Gastroesophageal sphincter (tissue), 4 donors: ENCODE results near the gene SNHG17. TPM values are rescaled to one million over a fixed set of nuclear protein-coding genes. Genes with fewer than 3 reads are reported as not detected.
"Not testable (repeated sequence)": the region's sequence is repeated elsewhere in the genome, so short reads cannot be mapped to it uniquely, and the experiment has no call there.

Source experiments
- ATAC-seq: fragments of 150-250 bp; one replicate; pipeline ENCODE4 v1.9.1; 2016; ENCODE audit warnings: mild to moderate bottlenecking, moderate library complexity
- H3K27ac ChIP-seq, 4 donors: fragments of 200-600 bp; sonication (generic) in 3 of 4; 1 replicate in 3 of 4; 2 replicates in 1 of 4; pipeline ENCODE4 v1.5.1; 2016 to 2019
- H3K27me3 ChIP-seq: fragments of 200-600 bp; sonication (generic); one replicate; pipeline ENCODE4 v1.5.1; 2019
- H3K36me3 ChIP-seq, 2 donors: fragments of 200-600 bp; sonication (generic); one replicate each; pipeline ENCODE4 v1.5.1; 2019; ENCODE audit warnings: control low read depth in 1 of 2
- H3K4me1 ChIP-seq, 3 donors: fragments of 200-600 bp; sonication (generic); 1 replicate in 2 of 3; 2 replicates in 1 of 3; pipeline ENCODE4 v1.5.1; 2016 to 2019; ENCODE audit warnings: control low read depth in 2 of 3
- H3K4me3 ChIP-seq, 2 donors: fragments of 200-600 bp; sonication (generic); one replicate each; pipeline ENCODE4 v1.5.1; 2019; ENCODE audit warnings: mild to moderate bottlenecking in 1 of 2, moderate library complexity in 1 of 2
- H3K9me3 ChIP-seq, 3 donors: fragments of 200-600 bp; sonication (generic); one replicate each; pipeline ENCODE4 v1.5.1; 2017 to 2019; ENCODE audit warnings: control low read depth in 2 of 3
- CTCF ChIP-seq, 4 experiments: fragments of 200-600 bp in 2 of 4; fragments of 450-650 bp in 2 of 4; sonication (generic) in 1 of 4; IDR thresholded peaks; one replicate each; pipeline ENCODE4 v1.5.1; 2017 to 2019; ENCODE audit warnings: antibody characterized with exemption in 4 of 4, mild to moderate bottlenecking in 2 of 4, moderate library complexity in 2 of 4
- EP300 ChIP-seq: sonication (generic); formaldehyde crosslinking; IDR thresholded peaks from one replicate; pipeline ENCODE4 v1.6.1; 2017; ENCODE audit warnings: antibody characterized with exemption, mild to moderate bottlenecking
- POLR2A ChIP-seq, 2 donors: fragments of 450-650 bp; IDR thresholded peaks; one replicate each; pipeline ENCODE4 v1.6.1; 2017; ENCODE audit warnings: antibody characterized with exemption in 2 of 2, mild to moderate bottlenecking in 2 of 2, moderate library complexity in 1 of 2
- POLR2AphosphoS5 ChIP-seq: sonication (generic); formaldehyde crosslinking; IDR thresholded peaks from one replicate; pipeline ENCODE4 v1.6.1; 2017; ENCODE audit warnings: antibody characterized with exemption
- WGBS, 2 donors: methylation state at CpG; one replicate each; pipeline ENCODE4 v1.1.5; 2018; ENCODE audit warnings: low coverage in 1 of 2; 5-methylcytosine and 5-hydroxymethylcytosine counted together
- total RNA-seq, 4 donors: library from RNA; depleted of rRNA; stranded (reverse); fragments of >200 nt; gene quantifications; one replicate each; pipeline ENCODE4 v1.1.0, GENCODE V29; 2016

SNHG17 gene
- total RNA-seq, 4 donors from 2014 or later, result 6.7 to 26.5 (median 11.1) TPM

GRCh38 chr20:38393259-38393658 lies 41.9 kb downstream of the SNHG17 start:
- Histone ChIP-seq H3K27ac (no peak overlapping the region), H3K9me3 (peaks cover 0 to 9% (median 0%) of the 10 kb centered on the region in 3 donors), H3K36me3 (no peaks in the 10 kb centered on the region), H3K4me1 (no peaks in the 10 kb centered on the region), H3K4me3 (no peak overlapping the region), H3K27me3 (no peaks in the 10 kb centered on the region)
- TF ChIP-seq CTCF (IDR thresholded peaks at IDR 0.05), result no peak
- no peak for TF ChIP-seq EP300
- no peak for TF ChIP-seq POLR2A (IDR thresholded peaks at IDR 0.05)
- TF ChIP-seq POLR2AphosphoS5, result no peak
- ATAC-seq, result no peak
- WGBS, 2 donors, result 72 to 85% methylated on average over 3 to 5 of the region's 5 CpGs

GRCh38 chr20:38392356-38392755 lies 42.8 kb downstream of the SNHG17 start:
- no peaks in the 10 kb centered on the region for H3K4me1 ChIP-seq
- WGBS, 2 donors, result 58 to 64% methylated on average over 3 of the region's 3 CpGs
- no peak for TF ChIP-seq CTCF (IDR thresholded peaks at IDR 0.05)
- TF ChIP-seq POLR2AphosphoS5, result no peak
- no peak for TF ChIP-seq POLR2A (IDR thresholded peaks at IDR 0.05)
- TF ChIP-seq EP300, result no peak
- no peaks in the 10 kb centered on the region for H3K27me3 ChIP-seq
- no peak overlapping the region for H3K27ac ChIP-seq
- no peak overlapping the region for H3K4me3 ChIP-seq
- peaks cover 0 to 9% (median 0%) of the 10 kb centered on the region in 3 donors for H3K9me3 ChIP-seq
- no peaks in the 10 kb centered on the region for H3K36me3 ChIP-seq
- ATAC-seq, result no peak

GRCh38 chr20:38387953-38388352 lies 47.2 kb downstream of the SNHG17 start:
- Histone ChIP-seq H3K9me3 (peaks cover 0 to 9% (median 0%) of the 10 kb centered on the region in 3 donors), H3K27me3 (no peaks in the 10 kb centered on the region), H3K36me3 (no peaks in the 10 kb centered on the region), H3K4me3 (no peak overlapping the region), H3K4me1 (no peaks in the 10 kb centered on the region), H3K27ac (no peak overlapping the region)
- ATAC-seq, result no peak
- WGBS, 2 donors, result 70 to 75% methylated on average over 4 of the region's 4 CpGs
- TF ChIP-seq EP300, result no peak

GRCh38 chr20:38386851-38387250 lies 48.3 kb downstream of the SNHG17 start:
- TF ChIP-seq EP300 (no peak), POLR2AphosphoS5 (no peak), CTCF (IDR thresholded peaks at IDR 0.05) (no peak), POLR2A (IDR thresholded peaks at IDR 0.05) (no peak)
- no peak for ATAC-seq
- Histone ChIP-seq H3K27ac (no peak overlapping the region), H3K9me3 (peaks cover 0 to 9% (median 0%) of the 10 kb centered on the region in 3 donors), H3K36me3 (no peaks in the 10 kb centered on the region), H3K27me3 (peaks cover 5% of the 10 kb centered on the region), H3K4me1 (no peaks in the 10 kb centered on the region), H3K4me3 (no peak overlapping the region)
- 47 to 88% methylated on average over 1 to 2 of the region's 2 CpGs for WGBS, 2 donors

- Histone ChIP-seq H3K36me3 (no peaks in the 10 kb centered on the region), H3K4me3 (no peak overlapping the region), H3K9me3 (peaks cover 0 to 9% (median 0%) of the 10 kb centered on the region in 3 donors), H3K27me3 (peaks cover 6% of the 10 kb centered on the region), H3K27ac (no peak overlapping the region), H3K4me1 (no peaks in the 10 kb centered on the region)
- WGBS, 2 donors, result 59 to 70% methylated on average over 4 to 5 of the region's 8 CpGs
- no peak for ATAC-seq
- no peak for TF ChIP-seq POLR2A (IDR thresholded peaks at IDR 0.05)
- TF ChIP-seq EP300, result no peak
- no peak for TF ChIP-seq POLR2AphosphoS5
- TF ChIP-seq CTCF (IDR thresholded peaks at IDR 0.05), result no peak
These were observed 49.1 kb downstream of the SNHG17 start for GRCh38 chr20:38386004-38386403.

GRCh38 chr20:38383147-38383546 lies 52.0 kb downstream of the SNHG17 start:
- H3K36me3 ChIP-seq, result no peaks in the 10 kb centered on the region
- no peak for ATAC-seq
- no peak overlapping the region for H3K27ac ChIP-seq
- WGBS, 2 donors, result 80 to 86% methylated on average over 4 of the region's 4 CpGs
- H3K4me1 ChIP-seq, result no peaks in the 10 kb centered on the region
- no peak for TF ChIP-seq CTCF (IDR thresholded peaks at IDR 0.05)
- TF ChIP-seq POLR2AphosphoS5, result no peak
- H3K27me3 ChIP-seq, result peaks cover 14% of the 10 kb centered on the region
- H3K4me3 ChIP-seq, result no peak overlapping the region
- H3K9me3 ChIP-seq, result no peaks in the 10 kb centered on the region

GRCh38 chr20:38377838-38378237 lies 57.3 kb downstream of the SNHG17 start:
- not testable (repeated sequence) for ATAC-seq, H3K27ac ChIP-seq, H3K9me3 ChIP-seq, H3K36me3 ChIP-seq, H3K4me1 ChIP-seq, H3K4me3 ChIP-seq
- no CpG with 5 or more reads among the region's 5 CpGs for WGBS, 2 donors
- peaks cover 14% of the 10 kb centered on the region for H3K27me3 ChIP-seq
